NCI-H2196 (cell line): Measurements from ENCODE around the gene PHLPP1.

ENCODE experiments used
- DNase-seq: peaks from one replicate; lab custom pipeline; 2025; ENCODE audit not compliant: unreplicated experiment; lab: John Stamatoyannopoulos, UW

PHLPP1 gene

GRCh38 chr18:62976227-62976626 is 260.9 kb downstream of the PHLPP1 start:
- DNase-seq, result no peak

DNA sequence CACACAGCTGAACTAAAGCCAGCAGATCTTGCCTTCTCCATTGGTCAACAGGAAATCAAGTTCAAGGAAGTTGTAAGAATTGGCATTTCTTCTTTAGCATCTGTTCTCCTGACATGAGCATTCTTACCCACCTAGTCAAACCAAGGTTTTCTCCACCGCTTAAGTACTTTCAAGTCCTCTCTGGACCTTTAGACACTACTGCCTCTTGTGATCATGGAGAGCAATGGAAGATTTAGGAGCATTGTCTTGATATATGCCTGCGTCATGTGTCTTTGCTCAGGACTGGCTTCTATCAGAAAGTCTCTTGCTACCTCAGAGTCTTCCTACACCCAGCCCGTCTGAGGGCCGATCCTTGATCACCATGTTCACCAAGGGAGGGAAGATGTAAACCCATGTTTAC is 262.2 kb downstream of the PHLPP1 start:
- DNase-seq, result no peak

DNA sequence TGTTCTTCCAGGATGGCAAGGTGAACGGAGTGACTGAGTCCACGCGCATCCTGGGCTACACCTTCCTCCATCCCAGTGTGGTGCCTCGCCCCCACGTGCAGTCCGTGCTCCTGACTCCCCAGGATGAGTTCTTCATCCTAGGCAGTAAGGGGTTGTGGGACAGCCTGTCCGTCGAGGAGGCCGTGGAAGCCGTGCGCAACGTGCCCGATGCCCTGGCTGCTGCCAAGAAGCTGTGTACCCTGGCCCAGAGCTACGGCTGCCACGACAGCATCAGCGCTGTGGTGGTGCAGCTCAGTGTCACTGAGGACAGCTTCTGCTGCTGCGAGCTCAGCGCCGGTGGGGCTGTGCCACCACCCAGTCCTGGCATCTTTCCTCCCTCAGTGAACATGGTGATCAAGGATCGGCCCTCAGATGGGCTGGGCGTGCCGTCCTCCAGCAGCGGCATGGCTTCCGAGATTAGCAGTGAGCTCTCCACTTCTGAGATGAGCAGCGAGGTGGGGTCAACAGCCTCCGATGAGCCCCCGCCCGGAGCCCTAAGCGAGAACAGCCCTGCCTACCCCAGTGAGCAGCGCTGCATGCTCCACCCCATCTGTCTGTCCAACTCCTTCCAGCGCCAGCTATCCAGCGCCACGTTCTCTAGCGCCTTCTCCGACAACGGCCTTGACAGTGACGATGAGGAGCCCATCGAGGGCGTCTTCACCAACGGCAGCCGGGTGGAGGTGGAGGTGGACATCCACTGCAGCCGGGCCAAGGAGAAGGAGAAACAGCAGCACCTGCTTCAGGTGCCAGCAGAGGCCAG is 263.1 kb downstream of the PHLPP1 start:
- no peak for DNase-seq

- peak; percentile 83 for DNase-seq
Observed at GRCh38 chr18:62979176-62979575, 263.8 kb downstream of the PHLPP1 start.

- DNase-seq, result peak; percentile 16
Observed at GRCh38 chr18:62979900-62980299, 264.6 kb downstream of the PHLPP1 start.

GRCh38 chr18:62981566-62981965 is 266.2 kb downstream of the PHLPP1 start:
- no peak for DNase-seq

GRCh38 chr18:62982600-62983251 is 267.4 kb downstream of the PHLPP1 start:
- peak; percentile 66 for DNase-seq

DNA sequence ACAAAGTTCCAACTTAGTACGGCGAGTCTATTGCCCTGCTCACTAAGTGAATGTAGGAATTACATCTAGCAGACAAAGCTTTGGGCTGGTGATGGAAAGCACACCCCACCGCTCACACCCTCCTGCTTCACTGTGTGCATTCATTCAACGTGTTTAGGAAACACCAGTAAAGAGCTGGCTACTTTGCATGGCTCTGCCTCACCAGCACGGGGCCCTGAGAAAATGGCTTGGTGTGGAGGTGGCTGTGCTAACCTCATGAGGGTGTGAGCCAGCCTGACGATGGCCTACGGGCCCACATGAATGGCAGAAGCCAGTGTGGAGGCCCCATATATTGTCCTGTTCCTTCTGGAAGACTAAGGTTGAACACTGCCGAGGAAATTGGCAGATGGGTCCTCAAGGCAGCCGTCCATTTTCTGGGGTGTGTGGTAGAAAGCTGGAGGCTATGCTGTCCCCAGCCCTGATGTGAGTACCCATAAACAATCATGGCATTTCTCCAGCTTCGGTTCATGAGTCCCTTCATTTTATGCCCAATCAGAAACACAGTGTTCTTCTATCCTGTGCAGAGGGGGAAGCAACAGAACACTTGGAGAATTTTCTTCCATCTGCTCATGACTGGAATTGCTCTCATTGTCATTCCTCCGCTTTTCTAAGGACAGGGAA is 269.4 kb downstream of the PHLPP1 start:
- no peak for DNase-seq

DNA sequence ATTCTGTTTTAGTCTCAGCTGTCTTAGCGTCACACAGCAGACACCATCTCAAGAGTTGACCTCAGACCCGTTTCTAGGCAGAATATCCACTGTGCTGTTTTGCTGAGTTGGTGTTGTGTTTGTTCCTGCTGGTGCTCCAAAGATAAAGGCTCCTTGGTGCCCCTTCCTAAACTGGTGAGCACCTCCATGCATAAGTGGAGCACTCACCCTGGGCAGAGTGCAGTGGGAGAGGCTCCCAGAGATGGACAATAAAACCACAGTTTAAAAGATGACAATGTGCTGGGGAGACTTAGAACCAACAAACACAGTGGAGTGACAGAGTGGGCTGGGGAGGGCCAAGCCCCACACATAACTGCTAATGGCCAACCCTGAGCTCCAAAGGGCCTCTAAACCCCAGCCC is 271.1 kb downstream of the PHLPP1 start:
- DNase-seq, result no peak

DNA sequence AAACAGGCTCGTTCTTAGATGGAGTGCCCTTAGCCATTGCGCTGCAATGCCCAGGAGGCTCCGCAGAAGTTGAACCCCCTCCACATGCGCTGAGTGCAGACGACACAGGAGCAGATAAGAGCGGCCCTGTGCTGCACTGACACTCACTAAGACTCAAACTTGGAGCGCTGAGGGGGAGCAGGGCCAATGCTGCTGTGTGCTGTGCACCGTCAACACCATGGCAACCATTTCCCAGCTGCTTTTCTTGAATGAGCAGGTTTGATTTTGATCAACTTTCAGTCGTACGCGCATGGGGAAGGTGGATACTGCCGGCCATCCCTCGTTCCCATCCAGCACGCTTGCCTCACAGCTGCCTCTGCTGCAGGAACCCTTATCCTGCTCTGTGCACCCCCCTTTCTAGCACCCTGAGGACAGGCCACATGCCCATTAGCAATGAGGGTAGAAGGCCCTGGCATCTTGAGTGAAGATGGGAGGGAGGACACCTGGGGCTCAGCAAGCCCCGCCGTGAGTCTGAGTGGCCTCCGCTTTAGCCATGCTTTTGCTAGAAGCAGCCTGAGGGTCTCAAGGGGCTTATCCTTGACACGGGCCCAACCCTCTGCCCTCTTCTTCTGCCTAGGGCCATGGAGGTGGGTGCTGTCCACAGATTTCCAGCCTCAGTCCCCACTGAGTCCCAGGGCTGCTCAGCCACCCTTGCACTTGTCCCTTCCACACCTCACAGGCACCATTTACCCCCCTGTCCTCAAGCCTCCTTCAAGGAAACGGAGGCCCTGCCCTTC is 271.9 kb downstream of the PHLPP1 start:
- no peak for DNase-seq

DNA sequence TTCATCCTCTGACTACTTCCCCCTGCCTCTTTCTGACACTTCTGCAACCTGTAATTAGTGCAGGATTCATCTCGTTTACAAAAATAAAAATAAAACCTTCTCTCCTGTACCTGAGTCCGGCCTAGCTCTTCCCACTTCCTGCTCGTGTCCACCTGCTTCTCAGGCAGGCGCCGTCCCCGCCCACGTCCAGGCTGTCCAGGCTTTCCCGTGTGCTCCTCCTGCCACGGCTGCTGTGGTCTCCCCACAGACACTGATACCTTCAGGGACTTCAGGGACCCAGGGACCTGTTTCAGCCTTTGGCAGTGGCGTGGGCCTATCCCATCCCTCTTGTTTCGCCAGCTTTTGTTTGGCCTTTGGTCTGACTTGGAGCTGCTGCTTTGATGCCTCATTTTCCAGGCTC is 272.5 kb downstream of the PHLPP1 start:
- DNase-seq, result no peak

- no peak for DNase-seq
Observed at GRCh38 chr18:62988471-62988870, 273.1 kb downstream of the PHLPP1 start.

DNA sequence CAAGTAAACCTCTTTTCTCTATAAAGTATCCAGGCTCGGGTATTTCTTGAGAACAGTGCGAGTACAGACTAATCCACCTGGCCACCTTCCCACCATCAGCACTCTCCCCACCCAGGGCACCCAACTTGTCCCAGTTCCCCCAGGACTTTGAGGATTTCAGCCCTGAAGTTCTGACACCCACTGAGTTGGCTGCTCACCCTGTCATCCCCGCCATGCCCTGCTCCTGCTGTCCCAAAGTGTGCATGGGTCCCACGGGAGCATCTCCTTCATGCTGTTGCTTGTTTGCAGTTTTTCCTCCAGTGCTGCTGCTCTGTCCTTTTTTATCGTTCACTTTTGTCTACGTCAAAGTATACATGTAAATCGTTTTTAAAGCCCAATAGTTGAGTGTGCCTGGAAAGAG is 273.9 kb downstream of the PHLPP1 start:
- no peak for DNase-seq

GRCh38 chr18:62990653-62991052 is 275.3 kb downstream of the PHLPP1 start:
- no peak for DNase-seq

DNA sequence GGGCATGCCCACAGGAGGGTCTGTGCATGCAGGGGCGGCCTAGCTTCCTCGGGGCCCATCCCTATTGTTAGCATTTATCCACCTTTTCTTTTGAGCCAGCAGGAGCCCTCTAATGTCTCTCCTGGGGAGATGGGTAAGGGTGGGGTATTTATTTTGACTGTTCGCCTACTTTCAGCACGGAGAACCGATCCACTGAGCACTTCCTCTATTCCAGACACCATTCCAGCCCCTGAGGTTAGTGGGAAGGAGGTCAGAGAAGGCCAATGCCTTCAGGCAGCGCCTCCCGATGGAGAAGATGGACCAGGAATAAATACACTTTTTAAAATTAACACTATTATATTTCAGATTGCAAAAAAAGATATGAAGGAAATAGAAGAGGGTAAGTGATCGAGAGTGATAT is 276.0 kb downstream of the PHLPP1 start:
- no peak for DNase-seq

DNA sequence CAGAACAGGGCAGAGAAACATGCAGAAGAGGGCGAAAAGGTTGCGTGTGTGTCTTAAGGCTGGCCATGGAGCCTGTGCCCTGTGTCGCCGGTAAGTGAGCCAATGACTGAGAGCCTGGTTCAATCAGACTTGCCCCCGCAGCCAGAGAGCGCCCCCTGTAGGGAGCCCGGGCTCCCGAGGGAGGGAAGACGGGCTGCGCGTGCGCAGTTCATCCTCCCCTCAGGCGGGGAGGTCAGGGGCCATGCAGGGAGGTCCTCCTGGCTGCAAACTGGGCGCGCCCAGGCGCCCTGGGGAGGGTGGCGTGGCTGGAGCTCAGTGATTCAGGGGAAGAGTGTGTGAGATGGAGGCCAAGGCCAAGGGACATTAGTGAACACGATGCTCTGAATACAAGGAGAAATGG is 276.6 kb downstream of the PHLPP1 start:
- DNase-seq, result no peak

GRCh38 chr18:62992877-62993365 is 277.6 kb downstream of the PHLPP1 start:
- DNase-seq, result no peak

- no peak for DNase-seq
Observed at GRCh38 chr18:62996566-62996965, 281.2 kb downstream of the PHLPP1 start.

- no peak for DNase-seq
Observed at GRCh38 chr18:62997076-62997475, 281.7 kb downstream of the PHLPP1 start.

DNA sequence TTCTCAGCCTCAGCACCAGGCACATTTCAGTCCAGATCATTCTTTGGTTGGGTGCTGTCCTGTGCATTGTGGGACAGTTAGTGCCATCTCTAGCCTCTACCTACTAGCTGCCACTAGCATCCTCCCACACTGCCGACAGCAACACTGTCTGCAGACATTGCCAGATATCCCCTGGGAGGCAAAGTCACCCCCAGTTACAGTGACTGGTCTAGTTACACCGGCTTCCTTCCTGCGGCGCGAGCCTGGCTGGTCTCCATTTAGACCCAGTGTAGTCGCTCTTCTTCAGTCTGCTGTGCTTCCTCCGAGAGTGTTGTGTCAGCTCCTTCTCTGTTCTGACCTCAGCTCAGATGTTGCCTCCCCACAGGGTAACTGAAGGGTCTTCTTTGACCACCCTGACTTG is 283.1 kb downstream of the PHLPP1 start:
- no peak for DNase-seq

DNA sequence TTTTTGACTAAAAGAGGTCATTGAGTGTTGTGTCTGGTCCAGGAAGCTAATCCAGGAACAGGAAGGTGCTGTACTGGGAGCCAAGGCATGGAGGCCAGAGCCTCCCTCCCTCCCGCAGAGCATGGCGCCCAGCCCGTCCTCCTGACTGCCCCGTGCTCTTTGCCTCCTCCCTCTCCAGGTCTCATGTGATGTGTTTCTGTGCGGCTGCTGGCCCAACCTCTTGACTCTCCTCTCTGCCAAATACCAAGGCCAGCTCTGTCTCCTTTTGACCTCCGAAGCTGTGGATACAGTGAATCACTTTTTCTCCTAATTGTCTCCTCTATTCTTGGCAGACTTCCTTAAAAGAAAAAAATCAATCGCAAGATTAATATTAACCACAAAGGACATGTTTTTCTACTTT is 284.1 kb downstream of the PHLPP1 start:
- no peak for DNase-seq
